ENCODE measurements around the gene YPEL2.

DNA sequence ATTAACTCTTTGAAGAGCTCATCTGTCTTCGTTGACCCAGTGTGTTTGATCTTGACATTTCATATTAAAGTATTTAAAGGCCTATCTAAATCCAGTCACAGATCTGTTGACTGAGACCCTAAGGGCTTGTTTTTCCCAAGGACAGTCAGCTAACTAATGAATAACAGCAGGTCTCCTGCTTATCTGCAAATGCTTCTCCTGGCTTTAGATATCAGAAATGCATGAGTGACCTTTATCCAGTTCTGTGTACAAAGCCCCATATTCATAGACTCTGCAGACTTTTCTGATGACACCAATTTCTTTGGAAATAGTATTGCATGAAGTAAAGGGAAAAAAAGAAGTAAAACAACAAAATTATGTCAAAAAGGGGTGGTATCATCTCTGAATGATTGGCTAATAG is 70.3 kb downstream of the YPEL2 start:
- TF ChIP-seq POLR2A (IDR thresholded peaks at IDR 0.05) = no peak
- TF ChIP-seq, protein P1, sequence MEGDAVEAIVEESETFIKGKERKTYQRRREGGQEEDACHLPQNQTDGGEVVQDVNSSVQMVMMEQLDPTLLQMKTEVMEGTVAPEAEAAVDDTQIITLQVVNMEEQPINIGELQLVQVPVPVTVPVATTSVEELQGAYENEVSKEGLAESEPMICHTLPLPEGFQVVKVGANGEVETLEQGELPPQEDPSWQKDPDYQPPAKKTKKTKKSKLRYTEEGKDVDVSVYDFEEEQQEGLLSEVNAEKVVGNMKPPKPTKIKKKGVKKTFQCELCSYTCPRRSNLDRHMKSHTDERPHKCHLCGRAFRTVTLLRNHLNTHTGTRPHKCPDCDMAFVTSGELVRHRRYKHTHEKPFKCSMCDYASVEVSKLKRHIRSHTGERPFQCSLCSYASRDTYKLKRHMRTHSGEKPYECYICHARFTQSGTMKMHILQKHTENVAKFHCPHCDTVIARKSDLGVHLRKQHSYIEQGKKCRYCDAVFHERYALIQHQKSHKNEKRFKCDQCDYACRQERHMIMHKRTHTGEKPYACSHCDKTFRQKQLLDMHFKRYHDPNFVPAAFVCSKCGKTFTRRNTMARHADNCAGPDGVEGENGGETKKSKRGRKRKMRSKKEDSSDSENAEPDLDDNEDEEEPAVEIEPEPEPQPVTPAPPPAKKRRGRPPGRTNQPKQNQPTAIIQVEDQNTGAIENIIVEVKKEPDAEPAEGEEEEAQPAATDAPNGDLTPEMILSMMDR (IDR thresholded peaks at IDR 0.05) = no peak
